LNCaP clone FGC (cell line): ENCODE results near the gene GRAMD1A.
"Not testable (repeated sequence)": the region's sequence is repeated elsewhere in the genome, so short reads cannot be mapped to it uniquely, and the experiment has no call there.

Source experiments
- DNase-seq: peaks from one replicate; pipeline ENCODE4 v3.0.0-alpha.2; 2011; ENCODE audit warnings: low read depth
- H3K4me3 ChIP-seq: 2 replicates; pipeline ENCODE4 v1.5.1; 2011; ENCODE audit warnings: mild to moderate bottlenecking, low read depth, low read length, control low read depth
- TF ChIP-seq, protein P1 (sequence below): IDR thresholded peaks from 2 replicates; pipeline ENCODE4 v1.5.1; 2012; ENCODE audit warnings: mild to moderate bottlenecking; ENCODE audit not compliant: control insufficient read depth, insufficient read depth; ENCODE audit errors: extremely low read depth

Gene GRAMD1A

DNA sequence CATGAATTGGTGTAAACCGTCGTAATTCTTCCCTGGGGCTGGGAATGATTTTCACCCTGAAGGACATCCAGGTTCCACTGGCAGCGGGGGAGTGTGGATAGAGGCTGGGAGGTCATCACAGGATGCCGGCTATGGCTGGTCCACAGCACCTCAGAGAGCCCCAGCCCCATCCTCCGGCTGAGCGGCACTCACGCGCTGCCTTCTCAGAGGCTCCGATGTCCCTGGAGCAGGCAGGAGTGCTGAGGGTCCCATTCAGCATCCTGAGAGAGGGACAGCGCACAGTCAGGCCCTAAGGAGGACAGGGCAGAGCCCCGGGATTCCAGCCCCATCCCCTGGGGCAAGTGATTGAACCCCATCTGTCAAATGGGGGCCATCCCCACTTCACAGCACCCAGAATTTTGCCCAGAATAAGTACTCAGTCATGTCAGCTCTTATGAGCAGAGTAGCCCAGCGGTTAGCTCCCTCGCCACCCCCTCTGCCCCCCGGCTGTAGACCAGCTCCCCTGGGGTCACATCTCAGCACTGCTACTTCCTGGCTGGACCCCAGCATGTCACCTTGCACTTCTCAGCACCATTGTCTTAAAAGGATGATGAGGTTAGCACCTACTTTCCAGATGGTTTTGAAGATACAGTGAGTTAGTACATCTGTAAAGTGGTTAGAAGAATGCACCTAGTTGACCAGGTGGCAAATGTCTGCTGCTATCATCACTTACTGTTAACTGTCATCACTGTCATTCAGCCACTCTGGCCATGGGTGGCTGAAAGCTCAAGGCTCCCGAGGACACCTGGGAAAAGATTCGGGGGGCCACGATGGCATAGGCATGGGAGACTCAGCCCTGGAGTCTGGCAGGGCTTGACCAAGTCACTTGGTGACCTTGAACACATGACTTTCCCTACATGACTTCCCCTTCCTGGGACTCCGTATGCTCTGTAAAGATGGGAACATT is 11.9 kb downstream of the GRAMD1A start:
- TF ChIP-seq, protein P1, sequence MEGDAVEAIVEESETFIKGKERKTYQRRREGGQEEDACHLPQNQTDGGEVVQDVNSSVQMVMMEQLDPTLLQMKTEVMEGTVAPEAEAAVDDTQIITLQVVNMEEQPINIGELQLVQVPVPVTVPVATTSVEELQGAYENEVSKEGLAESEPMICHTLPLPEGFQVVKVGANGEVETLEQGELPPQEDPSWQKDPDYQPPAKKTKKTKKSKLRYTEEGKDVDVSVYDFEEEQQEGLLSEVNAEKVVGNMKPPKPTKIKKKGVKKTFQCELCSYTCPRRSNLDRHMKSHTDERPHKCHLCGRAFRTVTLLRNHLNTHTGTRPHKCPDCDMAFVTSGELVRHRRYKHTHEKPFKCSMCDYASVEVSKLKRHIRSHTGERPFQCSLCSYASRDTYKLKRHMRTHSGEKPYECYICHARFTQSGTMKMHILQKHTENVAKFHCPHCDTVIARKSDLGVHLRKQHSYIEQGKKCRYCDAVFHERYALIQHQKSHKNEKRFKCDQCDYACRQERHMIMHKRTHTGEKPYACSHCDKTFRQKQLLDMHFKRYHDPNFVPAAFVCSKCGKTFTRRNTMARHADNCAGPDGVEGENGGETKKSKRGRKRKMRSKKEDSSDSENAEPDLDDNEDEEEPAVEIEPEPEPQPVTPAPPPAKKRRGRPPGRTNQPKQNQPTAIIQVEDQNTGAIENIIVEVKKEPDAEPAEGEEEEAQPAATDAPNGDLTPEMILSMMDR = no peak
- no peak for DNase-seq
- no peak overlapping the region for H3K4me3 ChIP-seq

DNA sequence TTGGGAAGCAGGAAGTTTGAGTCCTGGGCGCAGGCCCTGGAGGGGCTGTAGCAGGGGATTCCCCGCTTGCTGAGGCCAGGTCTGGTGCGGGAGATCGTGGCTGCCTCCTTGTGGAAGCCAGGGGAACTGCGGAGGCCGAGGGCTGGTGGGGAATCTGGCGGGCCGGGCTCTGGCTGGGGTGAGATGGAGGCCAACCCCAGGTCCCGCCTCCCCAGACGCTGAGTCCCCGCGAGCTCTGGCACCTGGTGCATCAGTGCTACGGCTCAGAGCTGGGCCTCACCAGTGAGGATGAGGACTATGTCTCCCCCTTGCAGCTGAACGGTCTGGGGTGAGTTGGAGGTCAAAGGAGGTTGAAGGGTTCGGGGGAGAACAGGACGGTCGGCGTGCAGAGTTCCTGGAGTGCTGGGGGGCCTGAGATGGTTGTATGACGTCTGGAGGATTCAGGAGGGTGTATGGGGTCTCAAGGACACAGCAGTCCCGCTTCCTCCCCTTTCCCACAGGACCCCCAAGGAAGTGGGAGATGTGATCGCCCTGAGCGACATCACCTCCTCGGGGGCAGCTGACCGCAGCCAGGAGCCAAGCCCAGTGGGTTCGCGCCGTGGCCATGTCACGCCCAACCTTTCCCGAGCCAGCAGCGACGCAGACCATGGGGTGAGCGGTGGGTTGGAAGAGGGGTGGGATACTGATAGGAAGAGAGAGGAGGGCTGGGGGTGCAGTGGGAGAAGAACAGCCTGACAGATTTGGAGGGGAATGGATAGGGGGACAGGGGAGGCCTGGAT is 13.1 kb downstream of the GRAMD1A start:
- DNase-seq = no peak
- H3K4me3 ChIP-seq = no peak overlapping the region
- TF ChIP-seq, protein P1 = peak; percentile 85

GRCh38 chr19:35013820-35014754 is 14.0 kb downstream of the GRAMD1A start:
- no peak overlapping the region for H3K4me3 ChIP-seq
- DNase-seq = no peak
- TF ChIP-seq, protein P1 = no peak

GRCh38 chr19:35014774-35015173 is 14.7 kb downstream of the GRAMD1A start:
- not testable (repeated sequence) for DNase-seq, H3K4me3 ChIP-seq

GRCh38 chr19:35015270-35015953 is 15.3 kb downstream of the GRAMD1A start:
- TF ChIP-seq, protein P1 = no peak
- no peak overlapping the region for H3K4me3 ChIP-seq
- DNase-seq = no peak

DNA sequence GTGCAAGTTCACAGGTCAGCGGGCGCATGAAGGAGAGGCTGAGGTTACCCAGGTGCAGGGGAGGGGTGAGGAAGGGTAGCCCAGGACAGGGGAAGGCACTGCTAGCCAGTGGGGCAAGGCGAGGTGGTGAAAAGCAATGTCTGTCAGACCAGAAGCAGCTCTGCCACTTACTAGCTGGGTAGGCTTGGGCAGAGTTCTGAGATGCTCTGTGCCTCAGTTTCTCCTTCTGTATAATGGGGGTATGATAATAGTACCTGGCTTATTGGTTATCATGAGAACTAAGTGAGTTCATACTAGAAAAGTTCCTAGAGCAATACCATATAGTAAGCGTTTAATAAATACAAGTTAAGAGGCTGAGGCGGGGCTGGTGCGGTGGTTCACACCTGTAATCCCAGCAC is 15.8 kb downstream of the GRAMD1A start:
- DNase-seq = no peak
- H3K4me3 ChIP-seq = no peak overlapping the region
- TF ChIP-seq, protein P1 = no peak
